Naive thymus-derived CD4-positive, alpha-beta T cell (primary cell): ENCODE results near the gene HOXA3. TPM values are rescaled to one million over a fixed set of nuclear protein-coding genes. Genes with fewer than 3 reads are reported as not detected.

Source experiments
- ATAC-seq: fragments of 150-1000 bp; cut with Tn5 transposase; 2 replicates; pipeline ENCODE4 v1.10.0; 2021; ENCODE audit warnings: mild to moderate bottlenecking, moderate library complexity
- CTCF ChIA-PET: fragments of 350-600 bp; sonication (Branson Sonifier 250); formaldehyde crosslinking; loops from one replicate; lab custom pipeline; 2021; ENCODE audit warnings: antibody characterized with exemption; lab: Charles Lee
- POLR2A ChIA-PET: fragments of 350-600 bp; sonication (Branson Sonifier 250); formaldehyde crosslinking; loops from one replicate; lab custom pipeline; 2021; ENCODE audit warnings: antibody characterized with exemption, inconsistent platforms; lab: Charles Lee
- DNase-seq, 9 donors: peaks; one replicate each; pipeline versions ENCODE4 v3.0.0 to v3.0.0-alpha.2; 2020 to 2022; ENCODE audit warnings: mixed read lengths in 1 of 9
- H3K27ac ChIP-seq: one replicate; pipeline ENCODE4 v1.7.0; 2013; ENCODE audit warnings: mild to moderate bottlenecking, low read depth, low read length, moderate library complexity
- H3K27me3 ChIP-seq, 2 donors: one replicate each; pipeline ENCODE4 v1.7.0; 2013; ENCODE audit warnings: low read length in 2 of 2, mild to moderate bottlenecking in 2 of 2, moderate library complexity in 2 of 2; ENCODE audit not compliant: control insufficient read depth in 2 of 2, insufficient read depth in 2 of 2
- H3K36me3 ChIP-seq, 3 experiments: 1 replicate in 2 of 3; 2 replicates in 1 of 3; pipeline ENCODE4 v1.7.0; 2013; ENCODE audit warnings: low read length in 3 of 3, mild to moderate bottlenecking in 3 of 3, moderate library complexity in 1 of 3; ENCODE audit not compliant: insufficient read depth in 3 of 3, control insufficient read depth in 2 of 3
- H3K4me1 ChIP-seq, 2 donors: one replicate each; pipeline ENCODE4 v1.7.0; 2013; ENCODE audit warnings: low read length in 2 of 2, mild to moderate bottlenecking in 2 of 2, moderate library complexity in 1 of 2; ENCODE audit not compliant: control insufficient read depth in 2 of 2, insufficient read depth in 2 of 2
- H3K4me3 ChIP-seq: 2 replicates; pipeline ENCODE4 v1.7.0; 2013; ENCODE audit warnings: mild to moderate bottlenecking, low read length
- H3K9me3 ChIP-seq, 3 experiments: 1 replicate in 2 of 3; 2 replicates in 1 of 3; pipeline ENCODE4 v1.7.0; 2013; ENCODE audit warnings: low read length in 3 of 3; ENCODE audit not compliant: control insufficient read depth in 2 of 3
- H3K27ac Mint-ChIP-seq, 9 donors: one replicate each; pipeline ENCODE4 v1.8.0; 2020 to 2022; ENCODE audit warnings: mixed read lengths in 9 of 9, mild to moderate bottlenecking in 8 of 9, moderate library complexity in 5 of 9, inconsistent platforms in 2 of 9
- H3K27me3 Mint-ChIP-seq, 5 donors: one replicate each; pipeline ENCODE4 v1.8.0; 2021 to 2022; ENCODE audit warnings: mixed read lengths in 5 of 5, mild to moderate bottlenecking in 1 of 5
- H3K36me3 Mint-ChIP-seq, 5 donors: one replicate each; pipeline ENCODE4 v1.8.0; 2020 to 2022; ENCODE audit warnings: mixed read lengths in 5 of 5, mild to moderate bottlenecking in 3 of 5, inconsistent platforms in 1 of 5
- H3K4me1 Mint-ChIP-seq, 7 donors: one replicate each; pipeline ENCODE4 v1.8.0; 2020 to 2022; ENCODE audit warnings: mixed read lengths in 7 of 7, mild to moderate bottlenecking in 3 of 7, inconsistent platforms in 1 of 7
- H3K4me3 Mint-ChIP-seq, 10 donors: one replicate each; pipeline ENCODE4 v1.8.0; 2020 to 2022; ENCODE audit warnings: mild to moderate bottlenecking in 10 of 10, mixed read lengths in 10 of 10, moderate library complexity in 6 of 10, inconsistent platforms in 2 of 10
- H3K9me3 Mint-ChIP-seq, 11 donors: one replicate each; pipeline ENCODE4 v1.8.0; 2020 to 2022; ENCODE audit warnings: mixed read lengths in 11 of 11, mild to moderate bottlenecking in 4 of 11, inconsistent platforms in 1 of 11, moderate library complexity in 1 of 11
- intact Hi-C, 2 donors: fragments of 100-400 bp; cut with micrococcal nuclease; formaldehyde crosslinking; loops; one replicate each; pipeline ENCODE4 v1.15.1; 2023
- polyA plus RNA-seq, 2 donors: library from polyadenylated mRNA; unstranded; fragments of 300-500 nt; fragmentation: Illumina TruSeq; gene quantifications; one replicate each; pipeline ENCODE4 v1.2.3, GENCODE V29; 2021
- total RNA-seq, 6 experiments: library from RNA in 5 of 6; stranded (reverse) in 5 of 6; gene quantifications; 1 replicate in 5 of 6; 2 replicates in 1 of 6; pipeline ENCODE4 v1.2.3 and lab custom pipeline; 2021 to 2026

Gene HOXA3
- total and polyA plus RNA-seq, 7 experiments from 2014 or later, result 0.12 TPM; not detected in 6

DNA sequence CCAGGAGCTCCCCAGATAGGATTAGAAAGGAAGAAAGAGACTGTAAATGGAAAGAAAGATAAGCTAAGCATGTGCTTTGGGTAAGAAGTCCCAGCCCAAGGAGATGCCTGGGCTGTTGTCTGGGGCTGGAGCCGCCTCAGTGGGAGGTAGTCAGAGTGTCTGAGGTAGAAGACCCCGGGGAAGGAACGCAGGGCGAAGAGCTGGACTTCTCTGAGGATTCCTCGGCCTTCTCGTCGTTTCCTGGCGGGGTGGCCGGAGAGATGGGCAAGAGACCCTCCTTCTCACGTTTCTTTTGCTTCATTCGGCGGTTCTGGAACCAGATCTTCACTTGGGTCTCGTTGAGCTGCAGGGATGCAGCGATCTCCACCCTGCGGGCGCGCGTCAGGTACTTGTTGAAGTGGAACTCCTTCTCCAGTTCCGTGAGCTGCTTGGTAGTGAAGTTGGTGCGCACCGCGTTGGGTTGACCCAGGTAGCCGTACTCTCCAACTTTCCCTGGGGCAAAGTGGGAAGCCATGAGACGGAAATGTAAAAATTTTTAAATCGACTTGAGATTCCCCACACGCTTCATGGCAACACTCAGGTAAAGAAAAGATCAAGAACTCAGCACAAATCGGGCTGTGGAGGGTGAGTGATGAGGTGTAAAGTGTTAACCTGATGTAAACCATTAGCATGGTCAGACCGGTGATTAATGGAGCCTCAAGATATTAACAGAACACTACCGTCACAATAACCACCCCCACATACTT, 57.9 kb downstream of the HOXA3 start:
- H3K9me3 Mint-ChIP-seq, result peaks cover 0 to 7% (median 0%) of the 10 kb centered on the region in 11 donors
- no peak overlapping the region for H3K4me3 ChIP-seq
- H3K27me3 ChIP-seq, result peaks cover 9 to 16% of the 10 kb centered on the region in 2 donors
- H3K36me3 ChIP-seq, result peaks cover 0 to 5% (median 0%) of the 10 kb centered on the region in 3 experiments
- ChIA-PET CTCF (interaction anchor here (0.6 kb wide), 1 partner anchor 9 kb away, joined by 9 read pairs; no protein-coding TSS in a partner anchor), POLR2A (no interaction called here)
- DNase-seq (no peak), ATAC-seq (no peak)
- H3K9me3 ChIP-seq, result no peaks in the 10 kb centered on the region
- H3K4me3 Mint-ChIP-seq, result peak overlapping the region; percentile 21 to 94 (median 88)
- H3K36me3 Mint-ChIP-seq, result peaks cover 2 to 9% (median 7%) of the 10 kb centered on the region in 5 donors
- peaks cover 9 to 36% (median 30%) of the 10 kb centered on the region in 7 donors for H3K4me1 Mint-ChIP-seq
- intact Hi-C loops, result loop anchor here (5.0 kb wide), 6 partner anchors 38 to 717 kb away; partner anchors contain the start of genes EVX1 (in 1 of the 2), HOXA4 (in 1 of the 2), HOXA7 (in 1 of the 2) and SKAP2 (in 1 of the 2)
- H3K4me1 ChIP-seq, result peaks cover 9 to 21% of the 10 kb centered on the region in 2 donors
- peaks cover 83 to 94% (median 86%) of the 10 kb centered on the region in 5 donors for H3K27me3 Mint-ChIP-seq
- no peak overlapping the region for H3K27ac ChIP-seq
- H3K27ac Mint-ChIP-seq, result no peak overlapping the region

GRCh38 chr7:27093184-27093895, 59.0 kb downstream of the HOXA3 start:
- CTCF ChIA-PET, result no interaction called here
- intact Hi-C loops, result loop anchor here in 1 of 2 donors (5.0 kb wide), 1 partner anchor 149 kb away; the partner anchor contains the start of gene EVX1
- POLR2A ChIA-PET, result interaction anchor here (0.6 to 0.7 kb wide), 2 partner anchors 9 to 887 kb away, joined by 3 read pairs; no protein-coding TSS in a partner anchor

DNA sequence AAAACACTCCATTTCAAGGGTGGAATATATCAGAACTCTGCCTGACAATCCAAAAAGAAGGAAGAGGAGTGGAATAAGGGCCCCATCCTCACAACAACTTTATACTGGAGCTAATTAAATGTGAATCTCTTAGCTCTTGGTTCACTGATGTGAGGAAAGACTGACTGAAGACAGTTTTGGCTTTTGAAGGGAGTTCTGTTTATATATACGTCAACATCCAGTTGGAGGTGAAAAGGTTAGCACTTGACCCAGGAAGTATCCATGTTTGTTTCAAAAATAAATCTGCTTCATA, 59.6 kb downstream of the HOXA3 start:
- Histone ChIP-seq H3K27ac (no peak overlapping the region), H3K9me3 (no peaks in the 10 kb centered on the region), H3K4me3 (no peak overlapping the region), H3K4me1 (peaks cover 14 to 17% of the 10 kb centered on the region in 2 donors), H3K36me3 (peaks cover 0 to 5% (median 0%) of the 10 kb centered on the region in 3 experiments), H3K27me3 (peaks cover 9 to 12% of the 10 kb centered on the region in 2 donors)
- H3K27ac Mint-ChIP-seq, result no peak overlapping the region
- peaks cover 80 to 93% (median 85%) of the 10 kb centered on the region in 5 donors for H3K27me3 Mint-ChIP-seq
- intact Hi-C loops, result loop anchor here in 1 of 2 donors (5.0 kb wide), 1 partner anchor 150 kb away; the partner anchor contains the start of gene EVX1
- H3K4me3 Mint-ChIP-seq, result no peak overlapping the region
- peaks cover 0 to 7% (median 3%) of the 10 kb centered on the region in 5 donors for H3K36me3 Mint-ChIP-seq
- peaks cover 0 to 10% (median 0%) of the 10 kb centered on the region in 11 donors for H3K9me3 Mint-ChIP-seq
- ATAC-seq (no peak), DNase-seq (no peak)
- POLR2A ChIA-PET, result interaction anchor here (0.7 kb wide), 1 partner anchor 8 kb away, joined by 3 read pairs; no protein-coding TSS in a partner anchor
- CTCF ChIA-PET, result no interaction called here
- peaks cover 6 to 31% (median 22%) of the 10 kb centered on the region in 7 donors for H3K4me1 Mint-ChIP-seq

More at GRCh38 chr7:27093184-27093895, 59.0 kb downstream of the HOXA3 start:
- Mint-ChIP-seq H3K4me3 (peak overlapping the region in 2 of 10 donors; percentile 82 to 84), H3K27me3 (peaks cover 83 to 94% (median 87%) of the 10 kb centered on the region in 5 donors), H3K4me1 (peaks cover 6 to 31% (median 23%) of the 10 kb centered on the region in 7 donors), H3K36me3 (peaks cover 0 to 7% (median 3%) of the 10 kb centered on the region in 5 donors), H3K27ac (no peak overlapping the region), H3K9me3 (peaks cover 0 to 10% (median 0%) of the 10 kb centered on the region in 11 donors)
- DNase-seq (no peak), ATAC-seq (no peak)
- Histone ChIP-seq H3K4me1 (peaks cover 10 to 21% of the 10 kb centered on the region in 2 donors), H3K27ac (no peak overlapping the region), H3K27me3 (peaks cover 9 to 14% of the 10 kb centered on the region in 2 donors), H3K4me3 (no peak overlapping the region), H3K9me3 (no peaks in the 10 kb centered on the region), H3K36me3 (peaks cover 0 to 5% (median 0%) of the 10 kb centered on the region in 3 experiments)

- Histone ChIP-seq H3K27me3 (peaks cover 9 to 12% of the 10 kb centered on the region in 2 donors), H3K4me3 (no peak overlapping the region), H3K27ac (no peak overlapping the region), H3K4me1 (peaks cover 13 to 14% of the 10 kb centered on the region in 2 donors), H3K9me3 (no peaks in the 10 kb centered on the region), H3K36me3 (peaks cover 0 to 5% (median 0%) of the 10 kb centered on the region in 3 experiments)
- intact Hi-C loops, result loop anchor here in 1 of 2 donors (5.0 kb wide), 1 partner anchor 150 kb away; the partner anchor contains the start of gene EVX1
- no peak for DNase-seq
- ATAC-seq, result no peak
- H3K4me3 Mint-ChIP-seq, result no peak overlapping the region
- ChIA-PET POLR2A (interaction anchor here (0.7 kb wide), 1 partner anchor 8 kb away, joined by 3 read pairs; no protein-coding TSS in a partner anchor), CTCF (no interaction called here)
- H3K4me1 Mint-ChIP-seq, result peaks cover 2 to 31% (median 21%) of the 10 kb centered on the region in 7 donors
- H3K27me3 Mint-ChIP-seq, result peaks cover 82 to 93% (median 85%) of the 10 kb centered on the region in 5 donors
- H3K36me3 Mint-ChIP-seq, result peaks cover 0 to 7% (median 2%) of the 10 kb centered on the region in 5 donors
- peaks cover 0 to 15% (median 4%) of the 10 kb centered on the region in 11 donors for H3K9me3 Mint-ChIP-seq
- no peak overlapping the region for H3K27ac Mint-ChIP-seq
These were observed 60.2 kb downstream of the HOXA3 start for GRCh38 chr7:27091941-27092818.

GRCh38 chr7:27091105-27091504, 61.3 kb downstream of the HOXA3 start:
- peaks cover 0 to 2% (median 0%) of the 10 kb centered on the region in 3 experiments for H3K36me3 ChIP-seq
- no peaks in the 10 kb centered on the region for H3K9me3 ChIP-seq
- Mint-ChIP-seq H3K27me3 (peaks cover 84 to 93% (median 91%) of the 10 kb centered on the region in 5 donors), H3K36me3 (peaks cover 0 to 7% (median 0%) of the 10 kb centered on the region in 5 donors), H3K4me1 (peaks cover 0 to 29% (median 20%) of the 10 kb centered on the region in 7 donors), H3K27ac (no peak overlapping the region), H3K9me3 (peaks cover 0 to 16% (median 4%) of the 10 kb centered on the region in 11 donors), H3K4me3 (no peak overlapping the region)
- peaks cover 9 to 12% of the 10 kb centered on the region in 2 donors for H3K27me3 ChIP-seq
- H3K4me1 ChIP-seq, result peaks cover 5 to 14% of the 10 kb centered on the region in 2 donors
- DNase-seq, result no peak
- ChIA-PET CTCF (interaction anchor here (1.1 kb wide), 1 partner anchor 234 kb away, joined by 3 read pairs; no protein-coding TSS in a partner anchor), POLR2A (no interaction called here)
- H3K27ac ChIP-seq, result no peak overlapping the region
- no peak overlapping the region for H3K4me3 ChIP-seq
- no peak for ATAC-seq
- intact Hi-C loops, result loop anchor here in 1 of 2 donors (5.0 kb wide), 1 partner anchor 151 kb away; the partner anchor contains the start of gene EVX1
